ENCODE measurements around the gene ZXDC.

GRCh38 chr3:126484662-126485061 is 9.0 kb upstream of the ZXDC start:
- TF ChIP-seq CTCF (conservative IDR thresholded peaks at IDR 0.05) (no peak), ZFX (IDR thresholded peaks at IDR 0.05) (no peak)

Measured in C4-2B (cell line).